Type B pancreatic cell (in vitro differentiated cells): ENCODE data around the gene MRPL16. TPM values are rescaled to one million over a fixed set of nuclear protein-coding genes. Genes with fewer than 3 reads are reported as not detected.

Source experiments
- DNase-seq: peaks from one replicate; pipeline ENCODE4 v3.0.0; 2021; ENCODE audit warnings: mixed read lengths; ENCODE audit not compliant: unreplicated experiment; ENCODE audit errors: extremely low spot score
- H3K27ac Mint-ChIP-seq: 2 replicates; pipeline ENCODE4 v1.8.0; 2021; ENCODE audit warnings: mild to moderate bottlenecking, mixed read lengths
- H3K27me3 Mint-ChIP-seq: 2 replicates; pipeline ENCODE4 v1.8.0; 2021; ENCODE audit warnings: mixed read lengths
- H3K36me3 Mint-ChIP-seq: 2 replicates; pipeline ENCODE4 v1.8.0; 2021; ENCODE audit warnings: mixed read lengths
- H3K4me1 Mint-ChIP-seq: one replicate; pipeline ENCODE4 v1.8.0; 2021; ENCODE audit warnings: mixed read lengths; ENCODE audit not compliant: unreplicated experiment
- H3K4me3 Mint-ChIP-seq: 2 replicates; pipeline ENCODE4 v1.8.0; 2021; ENCODE audit warnings: mild to moderate bottlenecking, mixed read lengths
- H3K9me3 Mint-ChIP-seq: 2 replicates; pipeline ENCODE4 v1.8.0; 2021; ENCODE audit warnings: mixed read lengths
- total RNA-seq: library from RNA; stranded (reverse); gene quantifications from 2 replicates; pipeline ENCODE4 v1.2.1, GENCODE V29; 2021; ENCODE audit warnings: low replicate concordance
- TF ChIP-seq, protein P1 (sequence below): fragments of 200-600 bp; sonication (generic); conservative IDR thresholded peaks from 2 replicates; pipeline ENCODE4 v1.5.0; 2021; ENCODE audit warnings: antibody characterized with exemption, mild to moderate bottlenecking

MRPL16 gene
- total RNA-seq, 1 donor from 2014 or later = 67.1 TPM

DNA sequence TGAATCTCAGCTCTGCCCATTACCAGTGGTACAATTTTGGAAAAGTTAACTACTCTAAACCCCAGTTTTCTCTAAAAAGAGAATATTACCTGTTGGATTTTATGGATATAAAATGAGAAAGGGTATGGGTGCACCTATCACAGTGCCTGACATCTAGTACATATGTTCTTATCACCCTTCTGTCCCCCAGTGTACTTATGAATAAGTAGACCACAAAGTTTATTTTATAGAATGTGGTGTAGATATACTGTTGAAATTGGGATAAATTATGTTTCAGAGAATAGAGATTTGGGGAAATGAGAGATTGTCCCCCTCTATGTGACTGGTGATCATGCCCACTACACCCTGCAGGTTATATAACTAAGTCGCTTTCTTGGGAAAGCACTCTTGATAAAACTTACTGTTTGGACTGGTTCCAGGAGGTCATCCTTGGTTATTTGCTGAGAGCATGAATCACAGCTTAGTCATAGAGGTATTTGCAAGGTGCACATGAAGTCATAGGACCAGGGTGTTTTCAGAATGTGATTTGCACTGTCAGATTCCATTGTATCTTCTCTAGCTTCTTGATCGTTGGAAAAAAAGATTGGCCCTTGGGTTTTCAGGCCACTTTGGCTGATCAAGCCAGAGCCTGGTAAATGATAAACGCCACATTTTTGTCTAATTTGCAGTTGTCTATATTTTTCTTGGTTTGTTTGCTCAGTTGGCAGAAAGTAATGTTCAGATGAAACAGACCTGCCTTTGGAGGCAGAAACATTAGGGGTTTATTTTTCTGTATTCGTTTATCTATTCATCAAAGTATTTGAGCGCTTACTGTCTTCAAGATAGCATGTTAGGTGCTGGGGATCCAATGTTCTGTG is 34.1 kb downstream of the MRPL16 start:
- Mint-ChIP-seq H3K9me3 (no peaks in the 10 kb centered on the region), H3K27me3 (no peaks in the 10 kb centered on the region), H3K4me1 (peaks cover 6% of the 10 kb centered on the region), H3K4me3 (no peak overlapping the region), H3K36me3 (peaks cover 5% of the 10 kb centered on the region), H3K27ac (peak overlapping the region; percentile 83)
- TF ChIP-seq, protein P1, sequence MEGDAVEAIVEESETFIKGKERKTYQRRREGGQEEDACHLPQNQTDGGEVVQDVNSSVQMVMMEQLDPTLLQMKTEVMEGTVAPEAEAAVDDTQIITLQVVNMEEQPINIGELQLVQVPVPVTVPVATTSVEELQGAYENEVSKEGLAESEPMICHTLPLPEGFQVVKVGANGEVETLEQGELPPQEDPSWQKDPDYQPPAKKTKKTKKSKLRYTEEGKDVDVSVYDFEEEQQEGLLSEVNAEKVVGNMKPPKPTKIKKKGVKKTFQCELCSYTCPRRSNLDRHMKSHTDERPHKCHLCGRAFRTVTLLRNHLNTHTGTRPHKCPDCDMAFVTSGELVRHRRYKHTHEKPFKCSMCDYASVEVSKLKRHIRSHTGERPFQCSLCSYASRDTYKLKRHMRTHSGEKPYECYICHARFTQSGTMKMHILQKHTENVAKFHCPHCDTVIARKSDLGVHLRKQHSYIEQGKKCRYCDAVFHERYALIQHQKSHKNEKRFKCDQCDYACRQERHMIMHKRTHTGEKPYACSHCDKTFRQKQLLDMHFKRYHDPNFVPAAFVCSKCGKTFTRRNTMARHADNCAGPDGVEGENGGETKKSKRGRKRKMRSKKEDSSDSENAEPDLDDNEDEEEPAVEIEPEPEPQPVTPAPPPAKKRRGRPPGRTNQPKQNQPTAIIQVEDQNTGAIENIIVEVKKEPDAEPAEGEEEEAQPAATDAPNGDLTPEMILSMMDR = no peak
- no peak for DNase-seq

- peaks cover 10% of the 10 kb centered on the region for H3K4me1 Mint-ChIP-seq
- H3K9me3 Mint-ChIP-seq = no peaks in the 10 kb centered on the region
- H3K36me3 Mint-ChIP-seq = no peaks in the 10 kb centered on the region
- TF ChIP-seq, protein P1 = no peak
- H3K27me3 Mint-ChIP-seq = no peaks in the 10 kb centered on the region
- H3K27ac Mint-ChIP-seq = no peak overlapping the region
- H3K4me3 Mint-ChIP-seq = no peak overlapping the region
- no peak for DNase-seq
Measured at GRCh38 chr11:59773083-59773440, 37.5 kb downstream of the MRPL16 start.

- Mint-ChIP-seq H3K27me3 (no peaks in the 10 kb centered on the region), H3K4me3 (no peak overlapping the region), H3K9me3 (no peaks in the 10 kb centered on the region), H3K36me3 (no peaks in the 10 kb centered on the region), H3K27ac (no peak overlapping the region), H3K4me1 (peaks cover 8% of the 10 kb centered on the region)
- DNase-seq = no peak
- TF ChIP-seq, protein P1 = no peak
Measured at GRCh38 chr11:59771605-59772004, 39.0 kb downstream of the MRPL16 start.

- Mint-ChIP-seq H3K27ac (no peak overlapping the region), H3K4me1 (peaks cover 8% of the 10 kb centered on the region), H3K4me3 (no peak overlapping the region), H3K9me3 (no peaks in the 10 kb centered on the region), H3K27me3 (no peaks in the 10 kb centered on the region), H3K36me3 (no peaks in the 10 kb centered on the region)
- TF ChIP-seq, protein P1 = no peak
- DNase-seq = no peak
Measured at GRCh38 chr11:59770869-59771268, 39.7 kb downstream of the MRPL16 start.

- TF ChIP-seq, protein P1 = no peak
- peaks cover 10% of the 10 kb centered on the region for H3K4me1 Mint-ChIP-seq
- H3K9me3 Mint-ChIP-seq = no peaks in the 10 kb centered on the region
Measured at GRCh38 chr11:59770319-59770718, 40.3 kb downstream of the MRPL16 start.

More at GRCh38 chr11:59770319-59770718, 40.3 kb downstream of the MRPL16 start:
- Mint-ChIP-seq H3K27ac (no peak overlapping the region), H3K36me3 (no peaks in the 10 kb centered on the region), H3K27me3 (no peaks in the 10 kb centered on the region), H3K4me3 (no peak overlapping the region)
- no peak for DNase-seq
